C1 segment of cervical spinal cord (tissue), 14 donors: ENCODE data around the gene ATP2A2.
"Not testable (repeated sequence)": the region's sequence is repeated elsewhere in the genome, so short reads cannot be mapped to it uniquely, and the experiment has no call there.

Source experiments
- DNase-seq, 14 donors: peaks; one replicate each; lab custom pipeline; 2025; lab: John Stamatoyannopoulos, UW

Gene ATP2A2

DNA sequence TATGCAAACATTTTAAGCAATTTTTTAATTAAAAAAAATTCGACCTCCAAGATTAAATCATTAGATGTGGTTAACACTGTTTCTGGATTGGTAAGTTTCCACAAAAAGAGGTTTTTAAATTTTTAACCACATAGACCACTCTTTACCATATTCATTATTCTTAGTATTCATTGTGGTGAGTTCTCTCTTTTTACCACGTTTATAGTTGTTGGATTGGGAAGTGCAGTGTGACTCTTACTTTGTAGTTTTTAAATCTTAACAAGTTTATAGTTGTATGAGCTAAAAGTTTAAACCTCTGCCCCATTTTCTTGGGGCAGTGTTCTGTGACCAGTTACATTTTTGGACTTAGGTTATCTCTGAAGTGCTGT, 8.6 kb downstream of the ATP2A2 start:
- DNase-seq, result no peak

DNA sequence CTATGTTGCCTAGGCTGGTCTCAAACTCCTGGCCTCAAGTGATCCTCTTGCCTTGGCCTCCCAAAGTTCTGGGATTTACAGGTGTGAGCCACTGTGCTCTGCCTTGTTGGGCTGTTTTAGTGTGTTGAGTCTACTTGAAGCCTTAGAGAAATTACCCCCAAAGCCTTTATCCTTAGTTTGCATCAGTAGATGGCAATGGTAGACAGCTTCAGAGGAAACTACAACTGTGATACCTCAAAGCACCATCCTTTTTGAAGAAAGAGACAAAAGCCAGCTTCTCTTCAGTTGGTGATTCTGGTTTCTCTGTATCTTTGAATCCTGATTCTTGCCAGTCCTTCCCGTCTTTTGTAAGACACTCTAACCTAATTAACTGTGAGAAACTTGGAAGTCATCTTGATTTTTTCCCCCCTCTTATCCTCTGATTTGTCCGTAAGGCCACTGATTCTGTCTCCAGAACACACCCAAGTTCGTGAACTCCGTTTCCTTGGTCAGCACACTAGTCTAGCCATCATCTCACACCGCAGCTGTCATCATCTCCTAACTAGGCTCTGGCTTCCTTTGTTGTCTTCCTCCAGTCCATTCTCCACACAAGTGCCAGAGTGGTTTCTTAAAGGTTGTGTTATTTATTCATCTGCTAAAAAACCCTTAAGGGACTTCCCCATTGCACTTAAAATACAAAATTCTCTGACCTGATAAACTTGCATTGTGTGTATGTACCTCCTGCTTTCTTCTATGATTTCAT, 20.2 kb downstream of the ATP2A2 start:
- no peak for DNase-seq

DNA sequence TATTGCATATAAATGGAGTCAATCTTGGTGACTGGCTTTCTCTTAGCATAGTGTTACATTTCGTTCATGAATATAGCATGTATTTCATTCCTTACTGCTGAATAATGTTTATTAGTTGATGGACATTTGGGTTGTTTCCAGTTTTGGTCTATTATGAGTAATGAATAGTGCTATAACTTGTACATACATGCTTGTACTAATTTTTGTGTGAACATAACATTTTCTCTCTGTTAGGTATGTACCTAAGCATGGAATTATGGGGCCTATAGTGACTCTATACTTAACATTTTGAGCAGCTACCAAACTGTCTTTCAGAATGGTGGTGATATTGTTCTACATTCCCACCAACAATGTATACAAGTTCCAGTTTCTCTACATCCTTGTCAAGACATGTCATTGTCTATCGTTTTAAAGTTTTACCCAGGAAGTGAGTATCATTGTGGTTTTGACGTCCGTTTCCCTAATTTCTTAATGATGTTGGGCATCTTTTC, 23.1 kb downstream of the ATP2A2 start:
- DNase-seq, result no peak

DNA sequence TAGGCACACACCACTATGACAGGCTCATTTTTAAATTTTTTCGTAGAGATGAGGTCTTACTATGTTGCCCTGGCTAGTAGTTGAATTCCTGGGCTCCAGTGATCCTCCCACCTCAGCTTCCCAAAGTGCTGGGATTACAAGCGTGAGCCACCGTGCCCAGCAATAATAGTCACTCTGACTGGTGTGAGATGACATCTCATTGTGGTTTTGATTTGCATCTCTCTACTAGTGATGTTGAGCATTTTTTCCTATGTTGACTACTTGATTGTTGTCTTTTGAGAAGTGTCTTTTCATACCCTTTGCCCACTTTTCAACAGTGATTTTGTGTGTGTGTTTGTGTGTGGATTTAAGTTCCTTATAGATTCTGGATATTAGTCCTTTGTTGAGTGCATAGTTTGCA, 26.3 kb downstream of the ATP2A2 start:
- no peak for DNase-seq

DNA sequence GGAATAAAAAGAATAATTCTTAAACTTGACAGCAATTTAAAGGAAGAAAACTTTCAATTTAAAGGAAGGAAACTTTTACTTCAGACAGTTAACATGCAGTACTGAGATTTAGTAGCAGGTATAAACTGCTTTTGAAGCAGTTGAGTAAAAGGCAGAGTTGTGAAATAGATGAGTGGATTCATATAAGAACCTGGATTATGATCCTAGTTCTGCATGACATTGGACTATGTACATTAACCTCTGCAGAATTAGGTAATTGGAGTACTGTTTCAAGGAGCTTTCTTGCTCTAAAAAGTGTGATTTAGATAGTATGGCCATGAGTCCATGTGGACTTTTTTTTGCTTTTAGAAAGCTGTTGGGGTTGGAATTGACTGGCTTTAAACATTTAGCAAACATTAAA, 29.7 kb downstream of the ATP2A2 start:
- no peak for DNase-seq

DNA sequence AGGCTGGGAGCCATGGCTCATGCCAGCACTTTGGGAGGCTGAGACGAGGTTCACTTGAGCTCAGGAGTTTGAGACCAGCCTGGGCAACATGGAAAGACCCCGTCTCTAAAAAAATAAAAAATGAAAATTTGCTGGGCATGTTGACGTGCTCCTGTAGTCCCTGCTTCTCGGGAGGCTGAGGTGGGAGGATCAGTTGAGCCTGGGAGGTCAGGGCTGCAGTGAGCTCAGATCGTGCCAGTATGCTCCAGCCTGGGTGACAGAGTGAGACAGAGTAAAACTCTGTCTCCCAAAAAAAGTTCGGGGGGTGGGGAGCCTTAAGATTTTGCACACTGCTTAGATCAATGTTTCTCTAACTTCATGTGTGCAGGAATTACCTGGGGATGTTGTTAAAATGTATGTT, 30.9 kb downstream of the ATP2A2 start:
- no peak for DNase-seq

DNA sequence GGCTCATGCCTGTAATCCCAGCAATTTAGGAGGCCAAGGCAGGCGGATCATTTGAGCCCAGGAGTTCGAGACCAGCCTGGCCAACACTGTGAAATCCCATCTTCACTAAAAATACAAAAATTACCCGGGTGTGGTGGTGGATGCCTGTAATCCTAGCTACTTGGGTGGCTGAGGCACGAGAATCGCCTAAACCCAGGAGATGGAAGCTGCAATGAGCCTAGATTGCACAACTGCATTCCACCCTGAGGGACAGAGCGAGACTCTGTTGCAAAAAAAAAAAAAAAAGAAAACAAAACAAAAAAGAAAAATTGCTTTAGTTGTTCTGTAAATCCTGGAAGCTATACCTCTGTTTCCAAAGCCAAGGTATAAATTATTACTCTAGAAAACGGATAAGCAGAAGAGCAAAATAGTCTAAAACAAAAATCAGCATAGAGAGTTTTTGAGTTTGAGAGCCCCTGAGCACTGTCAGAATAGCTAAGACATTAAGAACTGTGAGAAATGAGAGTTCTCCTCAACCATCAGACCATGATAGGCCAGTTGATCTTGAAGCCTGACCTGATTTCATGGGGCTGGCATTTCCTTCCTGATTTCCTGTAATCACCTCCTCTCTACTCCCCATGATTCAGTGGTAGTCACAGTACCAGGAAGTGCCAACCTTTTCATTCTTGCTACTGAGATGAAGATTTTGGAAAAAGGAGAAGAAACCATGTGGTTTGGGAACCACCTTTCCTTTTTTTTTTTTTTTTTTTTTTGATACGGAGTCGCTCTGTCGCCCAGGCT, 31.7 kb downstream of the ATP2A2 start:
- no peak for DNase-seq

DNA sequence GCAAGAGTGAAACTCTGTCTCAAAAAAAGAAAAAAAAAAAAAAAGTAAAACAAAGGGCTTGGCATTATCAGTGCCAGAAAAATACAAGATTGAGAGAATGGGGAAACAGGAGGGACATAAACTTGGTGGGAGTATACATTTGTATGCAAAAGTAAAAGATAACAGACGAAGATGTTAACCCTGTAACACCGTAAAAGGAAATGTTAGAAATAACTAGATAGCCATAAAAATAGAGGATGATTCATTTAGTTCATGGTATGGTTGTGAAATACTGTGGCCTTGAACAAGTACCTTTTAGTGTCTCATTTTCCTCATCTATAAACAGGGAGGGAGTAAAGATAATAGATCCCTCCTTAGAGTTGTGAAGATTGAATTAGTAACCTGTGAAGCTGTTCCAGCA, 33.3 kb downstream of the ATP2A2 start:
- DNase-seq, result no peak

DNA sequence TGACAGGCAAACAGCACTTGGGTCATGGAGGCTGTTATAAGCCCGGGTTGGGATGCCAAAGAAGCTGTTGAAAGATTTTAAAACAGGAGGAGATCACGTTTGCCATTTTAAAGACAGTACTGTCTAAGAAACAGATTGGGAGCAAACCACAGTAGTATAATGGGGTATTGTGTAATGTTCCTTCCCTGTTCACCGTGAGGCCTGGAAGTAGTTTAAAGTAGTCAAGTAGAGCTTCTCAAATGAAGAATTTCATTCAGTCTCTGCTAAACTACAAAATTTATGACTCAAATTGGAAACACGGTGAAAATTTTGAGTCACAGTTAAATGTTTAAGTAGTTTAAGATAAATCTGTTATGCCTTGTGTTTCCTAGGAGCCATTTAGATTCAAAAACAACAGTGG, 35.8 kb downstream of the ATP2A2 start:
- no peak for DNase-seq

DNA sequence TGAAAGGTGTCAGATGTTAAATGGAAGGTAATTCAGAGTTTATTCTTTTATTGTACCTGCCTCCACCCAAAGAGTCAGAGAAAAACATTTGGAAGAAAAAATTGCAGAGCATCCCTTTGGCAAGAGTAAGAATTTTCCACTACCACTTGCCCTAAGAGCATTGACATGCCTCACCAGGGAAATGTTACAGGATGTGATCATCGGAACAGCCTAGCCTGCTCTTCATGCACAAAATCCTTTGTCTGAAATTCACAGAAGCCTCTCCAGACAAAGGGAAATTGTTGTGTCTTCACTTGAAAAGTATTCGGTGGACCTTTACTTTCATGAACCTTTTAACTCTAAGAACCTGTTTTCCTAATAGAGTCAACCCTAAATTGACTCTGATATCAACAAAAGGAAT, 36.9 kb downstream of the ATP2A2 start:
- DNase-seq, result no peak

DNA sequence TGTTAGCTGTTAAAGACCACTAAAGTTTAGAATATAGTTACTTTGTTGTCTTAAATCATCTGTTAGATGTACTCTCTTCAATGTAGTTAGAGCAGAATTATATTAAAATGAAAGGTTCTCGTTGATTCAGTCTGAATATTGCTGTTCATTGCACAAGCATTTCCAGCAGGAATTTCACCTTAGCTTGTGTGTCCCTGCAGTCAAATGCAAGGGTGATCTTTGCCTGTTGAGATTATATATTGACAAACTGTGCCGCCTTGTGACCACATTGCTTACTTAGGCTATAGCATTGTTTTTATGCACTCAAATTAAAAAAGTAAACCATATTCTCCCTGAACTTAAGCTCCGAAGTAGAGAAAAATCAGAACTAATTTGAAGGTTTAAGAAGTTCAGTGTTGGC, 39.5 kb downstream of the ATP2A2 start:
- no peak for DNase-seq

DNA sequence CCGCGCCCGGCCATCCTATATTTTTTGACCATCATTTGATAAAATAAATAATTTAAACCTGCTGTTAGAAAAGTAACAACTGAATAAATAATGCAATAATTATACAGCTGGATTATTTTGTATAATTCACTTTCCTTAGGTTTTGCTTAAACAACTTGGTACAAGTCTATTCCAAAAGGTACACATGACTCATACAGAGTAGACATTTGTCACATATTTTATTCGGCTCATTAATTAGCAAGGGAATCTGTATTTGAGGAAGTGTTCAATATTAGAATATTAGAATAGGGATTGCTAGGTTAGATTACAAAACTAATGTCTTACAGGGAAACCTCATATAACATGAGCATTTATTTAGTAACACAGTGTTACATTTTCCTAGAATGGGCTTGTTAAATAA, 48.7 kb downstream of the ATP2A2 start:
- DNase-seq, result no peak

DNA sequence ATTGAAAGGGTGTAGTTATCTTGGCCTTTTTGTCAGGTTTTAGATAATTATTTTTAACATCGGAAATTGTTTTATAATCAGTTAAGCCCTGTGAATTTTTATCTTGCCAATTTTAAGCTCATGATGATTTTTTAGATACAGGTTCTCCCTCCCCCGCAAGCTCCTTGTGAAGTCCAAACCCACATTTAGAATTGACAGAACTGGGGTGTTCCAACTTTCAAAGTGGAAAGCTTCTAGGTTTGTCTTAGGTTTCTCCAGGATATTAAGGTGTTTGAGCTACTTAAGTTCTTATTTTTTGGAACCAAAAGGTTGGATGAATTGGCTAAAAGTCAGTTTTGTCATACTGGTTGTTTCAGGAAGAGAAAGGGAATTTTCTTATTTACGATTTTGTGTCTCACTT, 49.1 kb downstream of the ATP2A2 start:
- no peak for DNase-seq

DNA sequence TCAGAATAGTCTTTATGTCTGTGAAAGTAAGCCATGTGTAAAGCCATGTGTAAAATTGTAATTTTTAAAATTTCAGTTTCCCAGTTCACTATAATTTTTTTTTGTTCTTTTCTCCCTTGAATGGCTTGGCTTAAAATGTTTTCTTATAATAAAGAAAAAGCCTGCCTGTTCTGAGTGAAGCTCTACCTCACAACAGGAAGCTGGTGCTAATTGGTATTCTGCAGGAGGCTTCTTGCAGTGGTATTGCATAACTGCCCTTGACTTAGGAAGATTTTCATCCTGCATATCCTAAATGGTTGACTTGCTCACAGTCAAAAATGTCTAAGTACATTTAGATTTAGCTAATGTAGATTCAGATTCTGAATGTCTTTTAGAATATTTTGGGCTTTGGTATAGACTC, 49.5 kb downstream of the ATP2A2 start:
- peak in 1 of 14 donors; percentile 30 for DNase-seq

DNA sequence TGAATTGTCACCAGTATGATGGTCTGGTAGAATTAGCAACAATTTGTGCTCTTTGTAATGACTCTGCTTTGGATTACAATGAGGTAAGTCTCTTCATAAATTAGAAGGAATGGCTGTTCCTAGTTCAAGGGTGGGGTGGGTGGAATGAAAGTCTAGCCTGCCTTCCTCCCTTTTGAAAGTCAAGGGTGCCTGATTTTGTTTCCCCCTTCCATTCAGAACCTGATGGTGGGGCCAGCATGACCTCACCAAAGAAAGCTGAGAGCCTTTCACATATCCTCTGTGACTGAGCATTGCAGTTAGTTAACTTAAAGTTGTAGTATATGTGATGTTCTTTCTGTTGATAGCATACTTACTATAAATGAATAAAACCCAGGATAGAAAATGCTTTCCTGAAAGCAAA, 52.2 kb downstream of the ATP2A2 start:
- DNase-seq, result no peak

DNA sequence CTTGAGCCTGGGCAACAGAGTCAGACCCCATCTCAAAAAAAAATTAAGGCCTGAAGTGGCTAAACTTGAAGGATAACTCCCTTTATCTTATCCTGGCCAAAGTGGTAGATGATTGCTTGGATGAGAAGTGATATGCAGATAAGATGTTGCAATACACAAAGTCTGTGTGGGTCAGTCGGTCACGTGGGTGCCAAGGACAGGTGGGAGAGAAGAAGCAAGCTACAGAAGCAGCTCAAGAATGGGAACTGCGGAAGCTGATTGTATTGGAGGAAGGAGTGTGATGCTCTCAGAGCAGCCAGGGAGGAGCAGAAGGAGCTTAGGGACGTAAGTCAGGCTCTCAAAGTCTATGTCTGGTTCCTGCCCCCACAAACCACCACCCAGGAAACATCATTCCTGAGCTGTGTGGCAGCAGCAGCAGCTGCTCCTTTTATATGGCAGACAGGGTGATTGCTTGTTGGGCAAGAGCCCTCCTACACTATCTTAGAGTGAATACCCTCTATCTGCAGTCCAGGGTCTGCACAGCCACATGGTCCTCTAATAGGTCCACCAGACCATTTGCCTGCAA, 54.5 kb downstream of the ATP2A2 start:
- no peak for DNase-seq

DNA sequence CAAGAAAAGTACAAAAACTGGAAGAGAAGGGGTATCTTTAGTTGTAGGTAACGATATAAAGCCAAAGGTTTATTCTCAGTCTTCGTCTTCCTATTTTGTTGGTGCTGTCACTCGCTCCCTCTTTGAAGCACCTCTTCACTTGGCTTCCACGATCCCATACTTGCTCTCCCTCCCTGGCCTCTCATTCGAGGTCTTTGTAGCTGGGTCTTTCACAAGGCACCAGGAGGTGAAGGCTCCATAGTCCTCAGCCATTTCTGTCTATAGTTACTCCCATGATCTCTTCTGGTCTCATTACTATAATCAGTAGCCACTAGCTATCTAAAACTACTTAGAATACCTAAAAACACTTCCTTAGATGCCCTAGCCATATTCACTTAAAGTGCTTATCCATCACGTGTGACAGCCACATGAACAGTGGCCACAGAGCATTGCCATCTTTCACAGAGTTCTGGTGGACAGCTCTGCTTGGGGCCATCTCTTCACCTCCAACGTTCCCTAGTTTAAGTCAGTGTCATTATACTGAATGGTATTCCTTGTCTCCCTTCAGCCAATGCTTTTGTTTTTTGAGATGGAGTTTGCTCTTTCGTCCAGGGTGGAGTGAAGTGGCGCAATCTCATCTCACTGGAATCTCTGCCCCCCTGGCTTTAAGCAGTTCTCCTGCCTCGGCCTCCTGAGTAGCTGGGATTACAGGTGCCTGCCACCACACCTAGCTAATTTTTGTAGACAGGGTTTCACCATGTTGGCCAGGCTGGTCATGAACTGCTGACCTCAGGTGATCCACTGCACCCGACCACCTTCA, 57.1 kb downstream of the ATP2A2 start:
- DNase-seq, result no peak

DNA sequence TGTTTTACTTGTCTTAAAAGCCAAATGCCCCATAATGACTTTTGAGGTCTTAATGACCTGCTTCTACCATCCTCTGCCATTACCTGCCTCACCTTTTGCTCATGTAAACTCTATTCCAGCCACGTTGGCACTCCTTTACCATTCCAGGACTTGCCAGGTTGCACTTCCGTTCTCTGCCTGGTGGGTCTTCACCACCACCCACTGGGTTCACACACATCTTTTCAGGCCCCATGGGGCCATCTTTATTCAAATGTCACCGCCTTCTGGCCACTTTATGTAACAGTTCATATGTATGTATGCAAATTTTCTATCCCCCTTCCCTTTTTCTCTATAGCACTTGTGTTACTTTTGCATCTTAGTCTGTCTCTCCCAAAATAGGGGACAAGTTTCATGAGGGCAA, 57.7 kb downstream of the ATP2A2 start:
- DNase-seq, result no peak

DNA sequence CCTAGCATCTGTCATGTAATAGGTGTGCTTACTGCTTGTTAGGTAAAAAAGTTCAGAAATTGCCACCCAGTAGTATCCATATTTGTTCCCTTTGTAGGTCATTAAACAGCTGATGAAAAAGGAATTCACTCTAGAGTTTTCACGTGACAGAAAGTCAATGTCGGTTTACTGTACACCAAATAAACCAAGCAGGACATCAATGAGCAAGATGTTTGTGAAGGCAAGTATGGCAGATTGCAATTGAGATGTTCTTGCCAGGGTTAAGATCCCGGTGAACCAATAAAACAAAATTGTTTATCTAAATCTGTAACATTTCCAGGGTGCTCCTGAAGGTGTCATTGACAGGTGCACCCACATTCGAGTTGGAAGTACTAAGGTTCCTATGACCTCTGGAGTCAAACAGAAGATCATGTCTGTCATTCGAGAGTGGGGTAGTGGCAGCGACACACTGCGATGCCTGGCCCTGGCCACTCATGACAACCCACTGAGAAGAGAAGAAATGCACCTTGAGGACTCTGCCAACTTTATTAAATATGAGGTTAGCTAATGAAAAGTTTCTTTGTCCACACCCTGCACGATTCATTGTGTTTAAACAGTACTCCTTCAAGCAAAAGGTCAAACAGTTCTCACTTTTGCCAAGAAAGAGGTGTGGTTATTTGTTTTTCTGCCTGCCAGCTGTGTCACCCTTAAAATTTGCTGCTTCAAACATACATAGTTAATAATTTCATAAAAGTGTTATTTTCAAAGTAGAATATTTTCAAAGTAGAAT, 58.3 kb downstream of the ATP2A2 start:
- no peak for DNase-seq

DNA sequence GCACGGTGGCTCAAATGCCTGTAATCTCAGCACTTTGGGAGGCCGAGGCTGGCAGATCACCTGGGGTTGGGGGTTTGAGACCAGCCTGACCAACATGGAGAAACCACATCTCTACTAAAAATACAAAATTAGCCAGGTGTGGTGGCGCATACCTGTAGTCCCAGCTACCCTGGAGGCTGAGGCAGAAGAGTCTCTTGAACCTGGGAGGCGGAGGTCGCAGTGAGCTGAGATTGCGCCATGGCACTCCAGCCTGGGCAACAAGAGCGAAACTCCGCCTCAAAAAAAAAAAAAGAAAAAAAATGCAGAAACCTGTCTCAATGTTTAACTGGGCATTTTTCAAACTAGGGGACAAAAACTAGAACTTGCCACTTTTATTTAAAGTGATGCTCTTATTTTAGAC, 59.2 kb downstream of the ATP2A2 start:
- DNase-seq, result not testable (repeated sequence)

DNA sequence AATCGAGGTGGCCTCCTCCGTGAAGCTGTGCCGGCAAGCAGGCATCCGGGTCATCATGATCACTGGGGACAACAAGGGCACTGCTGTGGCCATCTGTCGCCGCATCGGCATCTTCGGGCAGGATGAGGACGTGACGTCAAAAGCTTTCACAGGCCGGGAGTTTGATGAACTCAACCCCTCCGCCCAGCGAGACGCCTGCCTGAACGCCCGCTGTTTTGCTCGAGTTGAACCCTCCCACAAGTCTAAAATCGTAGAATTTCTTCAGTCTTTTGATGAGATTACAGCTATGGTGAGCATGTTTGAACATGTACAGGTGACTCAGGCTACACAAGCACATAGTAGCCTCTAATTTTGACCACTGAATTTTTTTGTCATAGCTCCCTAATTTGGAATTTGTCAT, 59.7 kb downstream of the ATP2A2 start:
- peak in 1 of 14 donors; percentile 70 for DNase-seq
